Right atrium auricular region (tissue), 2 donors: ENCODE results near the gene MOV10L1. TPM values are rescaled to one million over a fixed set of nuclear protein-coding genes. Genes with fewer than 3 reads are reported as not detected.
A peak's percentile ranks its signal among the peaks of the same experiment; 100 is the strongest.

ENCODE experiments used
- DNase-seq: peaks from one replicate; pipeline ENCODE4 v3.0.0-alpha.2; 2019; ENCODE audit warnings: low spot score
- H3K27ac ChIP-seq, 2 donors: fragments of 200-600 bp; sonication (generic); 1 replicate in 1 of 2; 2 replicates in 1 of 2; pipeline ENCODE4 v1.5.1; 2016 to 2019
- H3K27me3 ChIP-seq, 2 donors: fragments of 200-600 bp; sonication (generic); one replicate each; pipeline versions ENCODE4 v1.5.1 to v1.6.0; 2017 to 2019
- H3K36me3 ChIP-seq: fragments of 200-600 bp; sonication (generic); one replicate; pipeline ENCODE4 v1.5.1; 2016
- H3K4me1 ChIP-seq, 2 donors: fragments of 200-600 bp; sonication (generic); one replicate each; pipeline versions ENCODE4 v1.5.1 to v1.6.0; 2017 to 2019
- H3K4me3 ChIP-seq, 2 donors: fragments of 200-600 bp; sonication (generic); 1 replicate in 1 of 2; 2 replicates in 1 of 2; pipeline ENCODE4 v1.5.1; 2017 to 2019; ENCODE audit warnings: mild to moderate bottlenecking in 1 of 2, moderate library complexity in 1 of 2
- H3K9me3 ChIP-seq, 2 donors: fragments of 200-600 bp; sonication (generic); one replicate each; pipeline ENCODE4 v1.5.1; 2019
- CTCF ChIP-seq, 2 donors: fragments of 200-600 bp; sonication (generic); IDR thresholded peaks; one replicate each; pipeline ENCODE4 v1.5.1; 2019; ENCODE audit warnings: antibody characterized with exemption in 2 of 2
- total RNA-seq, 2 donors: library from RNA; depleted of rRNA; stranded (reverse); fragments of >200 nt; gene quantifications; one replicate each; pipeline ENCODE4 v1.1.0, GENCODE V29; 2016

The MOV10L1 gene
- total RNA-seq, 2 donors from 2014 or later: 0.43 to 1.1 TPM

- H3K27me3 ChIP-seq: no peaks in the 10 kb centered on the region
- no peaks in the 10 kb centered on the region for H3K36me3 ChIP-seq
- TF ChIP-seq CTCF (IDR thresholded peaks at IDR 0.05): no peak
- peaks cover 5 to 61% of the 10 kb centered on the region in 2 donors for H3K4me1 ChIP-seq
- no peaks in the 10 kb centered on the region for H3K9me3 ChIP-seq
- peak within 1 kb of the TSS; percentile 67 to 85 for H3K27ac ChIP-seq
- DNase-seq: peak; percentile 86
- peak within 1 kb of the TSS; percentile 80 to 83 for H3K4me3 ChIP-seq
Observed at GRCh38 chr22:50185375-50186087, 95.7 kb downstream of the MOV10L1 start, which contains the start of gene TRABD. TSS of gene TRABD (plus strand) at chr22:50185913. CDS start at chr22:50193061, 7,148 bp downstream.

GRCh38 chr22:50186181-50186714, 96.4 kb downstream of the MOV10L1 start:
- DNase-seq: no peak
- H3K4me1 ChIP-seq: peaks cover 5 to 68% of the 10 kb centered on the region in 2 donors

GRCh38 chr22:50186761-50187523, 97.1 kb downstream of the MOV10L1 start:
- Histone ChIP-seq H3K9me3 (no peaks in the 10 kb centered on the region), H3K4me3 (peak overlapping the region; percentile 80 to 83), H3K27me3 (no peaks in the 10 kb centered on the region), H3K27ac (peak overlapping the region; percentile 67 to 85), H3K36me3 (no peaks in the 10 kb centered on the region), H3K4me1 (peaks cover 5 to 74% of the 10 kb centered on the region in 2 donors)
- TF ChIP-seq CTCF (IDR thresholded peaks at IDR 0.05): no peak
- no peak for DNase-seq

More at GRCh38 chr22:50186181-50186714, 96.4 kb downstream of the MOV10L1 start:
- Histone ChIP-seq H3K27ac (peak overlapping the region; percentile 67 to 85), H3K36me3 (no peaks in the 10 kb centered on the region), H3K4me3 (peak overlapping the region; percentile 80 to 83), H3K9me3 (no peaks in the 10 kb centered on the region), H3K27me3 (no peaks in the 10 kb centered on the region)
- TF ChIP-seq CTCF (IDR thresholded peaks at IDR 0.05): no peak

GRCh38 chr22:50188356-50188755, 98.5 kb downstream of the MOV10L1 start:
- peaks cover 5 to 66% of the 10 kb centered on the region in 2 donors for H3K4me1 ChIP-seq
- H3K9me3 ChIP-seq: no peaks in the 10 kb centered on the region
- DNase-seq: no peak
- H3K4me3 ChIP-seq: no peak overlapping the region
- H3K36me3 ChIP-seq: peaks cover 3% of the 10 kb centered on the region
- peak overlapping the region in 1 of 2 donors; percentile 84 for H3K27ac ChIP-seq
- H3K27me3 ChIP-seq: no peaks in the 10 kb centered on the region
- no peak for TF ChIP-seq CTCF (IDR thresholded peaks at IDR 0.05)

GRCh38 chr22:50189184-50189848, 99.5 kb downstream of the MOV10L1 start:
- TF ChIP-seq CTCF (IDR thresholded peaks at IDR 0.05): no peak
- Histone ChIP-seq H3K27me3 (no peaks in the 10 kb centered on the region), H3K27ac (peak overlapping the region; percentile 84 to 90), H3K4me3 (peak overlapping the region in 1 of 2 donors; percentile 51), H3K4me1 (peaks cover 5 to 57% of the 10 kb centered on the region in 2 donors), H3K9me3 (no peaks in the 10 kb centered on the region), H3K36me3 (peaks cover 12% of the 10 kb centered on the region)
- no peak for DNase-seq
